Testis (tissue), 3 donors: Measurements from ENCODE around the gene DAPK3. TPM values are rescaled to one million over a fixed set of nuclear protein-coding genes. Genes with fewer than 3 reads are reported as not detected.

Source experiments
- DNase-seq: peaks from one replicate; pipeline ENCODE4 v3.0.0-alpha.2; 2019
- H3K27ac ChIP-seq, 2 donors: fragments of 200-600 bp; sonication (generic); one replicate each; pipeline ENCODE4 v1.5.1; 2019
- H3K27me3 ChIP-seq: fragments of 200-600 bp; sonication (generic); one replicate; pipeline ENCODE4 v1.5.1; 2019
- H3K36me3 ChIP-seq: fragments of 200-600 bp; sonication (generic); one replicate; pipeline ENCODE4 v1.5.1; 2017; ENCODE audit warnings: low read depth; ENCODE audit errors: missing control alignments
- H3K4me1 ChIP-seq: fragments of 200-600 bp; sonication (generic); one replicate; pipeline ENCODE4 v1.5.1; 2019
- H3K4me3 ChIP-seq, 2 donors: fragments of 200-600 bp; sonication (generic); one replicate each; pipeline ENCODE4 v1.5.1; 2017 to 2019
- H3K9me3 ChIP-seq: fragments of 200-600 bp; sonication (generic); one replicate; pipeline ENCODE4 v1.5.1; 2017
- CTCF ChIP-seq, 3 experiments: fragments of 450-650 bp in 2 of 3; fragments of 200-600 bp in 1 of 3; sonication (generic) in 1 of 3; IDR thresholded peaks; one replicate each; pipeline ENCODE4 v1.5.1; 2016 to 2019; ENCODE audit warnings: antibody characterized with exemption in 3 of 3, mild to moderate bottlenecking in 2 of 3, moderate library complexity in 1 of 3
- POLR2A ChIP-seq: fragments of 450-650 bp; IDR thresholded peaks from one replicate; pipeline ENCODE4 v1.6.1; 2017; ENCODE audit warnings: antibody characterized with exemption, mild to moderate bottlenecking, moderate library complexity
- WGBS, 2 donors: methylation state at CpG; one replicate each; pipeline ENCODE4 v1.1.5; 2018; 5-methylcytosine and 5-hydroxymethylcytosine counted together
- intact Hi-C: fragments of 100-400 bp; cut with DNase I; formaldehyde crosslinking; loops from one replicate; pipeline ENCODE4 v1.15.1; 2023; ENCODE audit warnings: low total_unique reads
- polyA plus RNA-seq: library from polyadenylated mRNA; stranded (reverse); fragments of 350-450 nt; fragmentation: Illumina TruSeq; extraction: RNeasy Lipid Tissue Mini Kit (QIAGEN cat#74804); gene quantifications from one replicate; pipeline ENCODE4 v1.2.3, GENCODE V29; 2014; ENCODE audit warnings: low read depth, low replicate concordance; ENCODE audit not compliant: insufficient read depth
- total RNA-seq, 2 donors: library from RNA; depleted of rRNA; stranded (reverse); fragments of >200 nt; gene quantifications; one replicate each; pipeline ENCODE4 v1.2.3, GENCODE V29; 2016

The DAPK3 gene
- total and polyA plus RNA-seq, 3 donors from 2014 or later: 89.8 to 111 (median 102) TPM

GRCh38 chr19:3985643-3986259 lies 14.9 kb upstream of the DAPK3 start:
- Histone ChIP-seq H3K27ac (peak overlapping the region; percentile 37 to 92), H3K9me3 (no peaks in the 10 kb centered on the region), H3K4me3 (peak overlapping the region; percentile 95 to 96), H3K27me3 (no peaks in the 10 kb centered on the region), H3K4me1 (peaks cover 35% of the 10 kb centered on the region), H3K36me3 (no peaks in the 10 kb centered on the region)
- 2 to 3% methylated on average over 18 to 19 of the region's 19 CpGs for WGBS, 2 donors
- intact Hi-C loops: no loop called here
- TF ChIP-seq CTCF (IDR thresholded peaks at IDR 0.05) (no peak), POLR2A (no peak)
- no peak for DNase-seq

- intact Hi-C loops: no loop called here
- peak within 1 kb of the TSS; percentile 92 to 98 for H3K27ac ChIP-seq
- TF ChIP-seq POLR2A (peak; percentile 97), CTCF (IDR thresholded peaks at IDR 0.05) (peak in 2 of 3 experiments; percentile 5 to 43)
- DNase-seq: peak; percentile 91
- WGBS, 2 donors: 0% methylated on average over 15 to 56 of the region's 80 CpGs
- peak within 1 kb of the TSS; percentile 95 to 96 for H3K4me3 ChIP-seq
- H3K27me3 ChIP-seq: no peaks in the 10 kb centered on the region
- no peaks in the 10 kb centered on the region for H3K36me3 ChIP-seq
- H3K9me3 ChIP-seq: no peaks in the 10 kb centered on the region
- peaks cover 35% of the 10 kb centered on the region for H3K4me1 ChIP-seq
These were observed 14.2 kb upstream of the DAPK3 start, which contains the start of gene EEF2 for GRCh38 chr19:3984908-3985642. TSS of gene EEF2 (minus strand) at chr19:3985463. CDS start at chr19:3985380, 83 bp downstream.

- no peak for DNase-seq
- intact Hi-C loops: no loop called here
- no peaks in the 10 kb centered on the region for H3K9me3 ChIP-seq
- H3K4me1 ChIP-seq: peaks cover 35% of the 10 kb centered on the region
- H3K36me3 ChIP-seq: no peaks in the 10 kb centered on the region
- TF ChIP-seq CTCF (IDR thresholded peaks at IDR 0.05): no peak
- no peak for TF ChIP-seq POLR2A
- peak overlapping the region; percentile 95 to 96 for H3K4me3 ChIP-seq
- 0 to 1% methylated on average over 10 of the region's 10 CpGs for WGBS, 2 donors
- H3K27me3 ChIP-seq: no peaks in the 10 kb centered on the region
- peak overlapping the region; percentile 92 to 98 for H3K27ac ChIP-seq
These were observed 13.6 kb upstream of the DAPK3 start for GRCh38 chr19:3984584-3984907.

GRCh38 chr19:3983936-3984583 lies 13.2 kb upstream of the DAPK3 start:
- no peak for DNase-seq
- intact Hi-C loops: no loop called here
- no peaks in the 10 kb centered on the region for H3K36me3 ChIP-seq
- H3K4me1 ChIP-seq: peaks cover 35% of the 10 kb centered on the region
- peak overlapping the region; percentile 95 to 96 for H3K4me3 ChIP-seq
- no peak for TF ChIP-seq CTCF (IDR thresholded peaks at IDR 0.05)
- no peak for TF ChIP-seq POLR2A
- H3K27me3 ChIP-seq: no peaks in the 10 kb centered on the region
- 29 to 54% methylated on average over 12 to 30 of the region's 30 CpGs for WGBS, 2 donors
- no peaks in the 10 kb centered on the region for H3K9me3 ChIP-seq
- peak overlapping the region; percentile 92 to 98 for H3K27ac ChIP-seq
